HepG2 (cell line): ENCODE data around the gene ACVR1C. TPM values are rescaled to one million over a fixed set of nuclear protein-coding genes. Genes with fewer than 3 reads are reported as not detected.

ENCODE experiments used
- ATAC-seq: fragments of 200-7000 bp; cut with Tn5 transposase; 3 replicates; pipeline ENCODE4 v1.9.1; 2020; ENCODE audit warnings: mild to moderate bottlenecking, moderate library complexity
- BruUV-seq: library from RNA; stranded (reverse); fragments of 400-500 nt; replicated peaks from 2 replicates; lab custom pipeline; 2021; lab: Mats Ljungman, UMichigan
- CTCF ChIA-PET: fragments of 300-600 bp; formaldehyde crosslinking; extraction: SDS; loops from one replicate; lab custom pipeline; 2021; ENCODE audit warnings: low total read pairs, inconsistent platforms, low intra/inter-chr PET ratio; lab: Yijun Ruan, JAX
- POLR2A ChIA-PET: fragments of 350-600 bp; sonication (Branson Sonifier 250); formaldehyde crosslinking; loops from one replicate; lab custom pipeline; 2020; ENCODE audit warnings: antibody characterized with exemption, inconsistent platforms; lab: Yijun Ruan, JAX
- DNase-seq: peaks from one replicate; pipeline ENCODE4 v3.0.0-alpha.2; 2015; ENCODE audit warnings: low spot score
- FAIRE-seq: peaks from 3 replicates; lab custom pipeline; 2011; peaks lifted over from hg19 to GRCh38; lab: Jason Lieb, UNC
- H2AFZ ChIP-seq: one replicate; pipeline ENCODE4 v1.6.1; 2011; ENCODE audit warnings: low read length, inconsistent platforms
- H3K27ac ChIP-seq: fragments of 300-600 bp; 3 replicates; pipeline ENCODE4 v1.8.0; 2011; ENCODE audit warnings: mixed run types, mild to moderate bottlenecking, mixed read lengths, low read length, inconsistent platforms; ENCODE audit not compliant: insufficient read depth; ENCODE audit errors: extremely low read length
- H3K27me3 ChIP-seq, 2 experiments: fragments of 200-600 bp in 1 of 2; 2 replicates in 1 of 2; 3 replicates in 1 of 2; pipeline versions ENCODE4 v1.6.0 to v1.8.0; 2011; ENCODE audit warnings: low read length in 2 of 2, mild to moderate bottlenecking in 2 of 2, moderate library complexity in 2 of 2, inconsistent platforms in 1 of 2; ENCODE audit not compliant: insufficient read depth in 2 of 2, control insufficient read depth in 1 of 2
- H3K36me3 ChIP-seq, 2 experiments: fragments of 200-600 bp in 1 of 2; replicated peaks in 1 of 2; 2 replicates in 1 of 2; 3 replicates in 1 of 2; pipeline versions ENCODE4 v1.5.1 to v1.8.0; 2011; ENCODE audit warnings: low read length in 2 of 2, inconsistent platforms in 1 of 2; ENCODE audit not compliant: insufficient read depth in 2 of 2, control insufficient read depth in 1 of 2
- H3K4me1 ChIP-seq: 2 replicates; pipeline ENCODE4 v1.5.1; 2012; ENCODE audit warnings: low read length, inconsistent platforms; ENCODE audit not compliant: insufficient read depth
- H3K4me2 ChIP-seq: 2 replicates; pipeline ENCODE4 v1.6.0; 2011; ENCODE audit warnings: low read depth, low read length, inconsistent platforms
- H3K4me3 ChIP-seq, 3 experiments: fragments of 200-600 bp in 1 of 3; sonication (generic), shearing (Covaris generic) in 1 of 3; replicated peaks in 1 of 3; 2 replicates each; pipeline ENCODE4 v1.5.1; 2011 to 2016; ENCODE audit warnings: low read length in 3 of 3, inconsistent platforms in 2 of 3, low read depth in 2 of 3, mild to moderate bottlenecking in 2 of 3, control low read depth in 1 of 3, mixed read lengths in 1 of 3; ENCODE audit not compliant: insufficient read depth in 1 of 3
- H3K79me2 ChIP-seq: one replicate; pipeline ENCODE4 v1.6.1; 2011; ENCODE audit warnings: low read length, inconsistent platforms; ENCODE audit not compliant: insufficient read depth
- H3K9ac ChIP-seq: 2 replicates; pipeline ENCODE4 v1.6.0; 2011; ENCODE audit warnings: mild to moderate bottlenecking, low read depth, low read length, inconsistent platforms; ENCODE audit not compliant: insufficient read depth
- H3K9me3 ChIP-seq: 2 replicates; pipeline ENCODE4 v1.5.1; 2012; ENCODE audit warnings: mild to moderate bottlenecking, low read length
- H4K20me1 ChIP-seq: 2 replicates; pipeline ENCODE4 v1.6.0; 2011; ENCODE audit warnings: inconsistent platforms, mild to moderate bottlenecking, low read length, moderate library complexity; ENCODE audit not compliant: insufficient read depth
- CBFB ChIP-seq: sonication (generic); formaldehyde crosslinking; IDR thresholded peaks from 2 replicates; pipeline ENCODE4 v1.4.0; 2020; ENCODE audit warnings: missing genetic modification reagents
- KIAA2018 ChIP-seq: sonication (generic); formaldehyde crosslinking; IDR thresholded peaks from 2 replicates; pipeline ENCODE4 v1.5.0; 2020; ENCODE audit warnings: mild to moderate bottlenecking, missing genetic modification reagents, borderline replicate concordance
- KMT2B ChIP-seq: IDR thresholded peaks from 2 replicates; pipeline ENCODE4 v1.6.1; 2016; ENCODE audit warnings: missing genetic modification reagents, missing compliant biosample characterization
- MAFF ChIP-seq: IDR thresholded peaks from 2 replicates; pipeline ENCODE4 v1.6.1; 2011; ENCODE audit warnings: low read depth, low read length, improper control_type of control experiment
- NR3C1 ChIP-seq: sonication (generic); formaldehyde crosslinking; IDR thresholded peaks from 2 replicates; pipeline ENCODE4 v1.4.0; 2020; ENCODE audit warnings: missing genetic modification reagents
- POLR2AphosphoS5 ChIP-seq: IDR thresholded peaks from 2 replicates; pipeline ENCODE4 v1.6.1; 2012; ENCODE audit warnings: low read depth, low read length
- SKIL ChIP-seq: sonication (generic); formaldehyde crosslinking; IDR thresholded peaks from 2 replicates; pipeline ENCODE4 v1.8.0; 2022; ENCODE audit warnings: missing genetic modification reagents, mild to moderate bottlenecking, moderate library complexity, borderline replicate concordance
- SP1 ChIP-seq, 2 experiments: fragments of 450-650 bp in 1 of 2; sonication (generic) in 1 of 2; formaldehyde crosslinking in 1 of 2; IDR thresholded peaks; 2 replicates each; pipeline versions ENCODE4 v1.4.0 to v1.6.1; 2016 to 2020; ENCODE audit warnings: missing genetic modification reagents in 1 of 2
- STAG1 ChIP-seq: sonication (generic); formaldehyde crosslinking; IDR thresholded peaks from 2 replicates; pipeline ENCODE4 v1.4.0; 2020; ENCODE audit warnings: missing genetic modification reagents
- ZBTB25 ChIP-seq: IDR thresholded peaks from 2 replicates; pipeline ENCODE4 v1.6.1; 2018; ENCODE audit warnings: missing genetic modification reagents
- ZBTB42 ChIP-seq: sonication (generic); formaldehyde crosslinking; IDR thresholded peaks from 2 replicates; pipeline ENCODE4 v1.5.0; 2020; ENCODE audit warnings: mild to moderate bottlenecking, missing genetic modification reagents
- ZNF709 ChIP-seq: sonication (generic); formaldehyde crosslinking; IDR thresholded peaks from 2 replicates; pipeline ENCODE4 v1.5.0; 2020; ENCODE audit warnings: mild to moderate bottlenecking, missing genetic modification reagents
- WGBS: methylation state at CpG from one replicate; pipeline ENCODE4 v1.1.6; 2017; ENCODE audit warnings: low lambda C conversion rate; 5-methylcytosine and 5-hydroxymethylcytosine counted together
- in situ Hi-C: cut with HindIII; loops from 2 replicates; pipeline ENCODE4 v1.10.0; 2017; ENCODE audit warnings: low pct_unique_long_range_greater_than_20kb; ENCODE audit not compliant: extremely low pct_ligation_motif_present
- intact Hi-C: fragments of 100-400 bp; cut with micrococcal nuclease; formaldehyde crosslinking; loops from one replicate; pipeline ENCODE4 v1.10.0; 2022; ENCODE audit not compliant: unreplicated experiment
- polyA plus RNA-seq, 8 experiments: library from polyadenylated mRNA; depleted of rRNA in 3 of 8; stranded (reverse) in 7 of 8; unstranded in 1 of 8; fragments of >200 nt; fragmentation: Illumina TruSeq in 4 of 8; extraction: Trizol in 4 of 8; gene quantifications; 2 replicates each; pipeline versions ENCODE4 v1.2.1 to v1.2.3, GENCODE V29; 2011 to 2016; ENCODE audit warnings: low read depth in 4 of 8, missing spikeins in 1 of 8, mixed read lengths in 1 of 8; ENCODE audit not compliant: insufficient read depth in 1 of 8
- total RNA-seq, 5 experiments: library from RNA; depleted of rRNA; stranded (reverse); fragments of >200 nt; fragmentation: Illumina TruSeq; extraction: Trizol; gene quantifications; 2 replicates each; pipeline ENCODE4 v1.2.3, GENCODE V29; 2016; ENCODE audit warnings: low read depth in 1 of 5

ACVR1C gene
- total and polyA plus RNA-seq, 2 of the 13 experiments (the other 11 are each of a cell fraction or from before 2014, with no cell fraction given), result 0.05 to 1.0 TPM

GRCh38 chr2:157498483-157498882, 130.2 kb downstream of the ACVR1C start:
- H3K9ac ChIP-seq, result no peak overlapping the region
- H2AFZ ChIP-seq, result no peak overlapping the region
- intact Hi-C loops, result loop anchor here (5.0 kb wide), 1 partner anchor 264 kb away; no protein-coding TSS in a partner anchor
- in situ Hi-C loops, result loop anchor here (25.0 kb wide), 1 partner anchor 264 kb away; no protein-coding TSS in a partner anchor
- H3K27ac ChIP-seq, result no peak overlapping the region
- no peaks in the 10 kb centered on the region for H3K9me3 ChIP-seq
- H4K20me1 ChIP-seq, result no peaks in the 10 kb centered on the region
- H3K4me1 ChIP-seq, result no peaks in the 10 kb centered on the region
- no TSS peak for BruUV-seq
- H3K36me3 ChIP-seq, result no peaks in the 10 kb centered on the region
- TF ChIP-seq MAFF, result no peak
- TF ChIP-seq ZBTB42, result no peak
- no peak for TF ChIP-seq KIAA2018 (CRISPR knock-in tag)
- TF ChIP-seq ZBTB25, result no peak
- TF ChIP-seq SP1 (IDR thresholded peaks at IDR 0.05), result no peak
- no peak for TF ChIP-seq SP1 (CRISPR knock-in tag; IDR thresholded peaks at IDR 0.05)
- no peak for TF ChIP-seq CBFB
- TF ChIP-seq NR3C1 (CRISPR knock-in tag), result no peak
- TF ChIP-seq SKIL (CRISPR knock-in tag), result no peak
- no peak for TF ChIP-seq KMT2B (CRISPR knock-in tag)
- TF ChIP-seq ZNF709 (CRISPR knock-in tag), result no peak
- TF ChIP-seq POLR2AphosphoS5, result no peak
- TF ChIP-seq STAG1, result no peak
- no peak overlapping the region for H3K4me3 ChIP-seq
- H3K27me3 ChIP-seq, result no peaks in the 10 kb centered on the region
- 23% methylated on average over 3 of the region's 3 CpGs for WGBS
- ChIA-PET CTCF (interaction anchor here (2.5 kb wide), 1 partner anchor 511 kb away, joined by 14 read pairs; no protein-coding TSS in a partner anchor), POLR2A (no interaction called here)
- ATAC-seq (no peak), DNase-seq (no peak), FAIRE-seq (no peak)
- H3K4me2 ChIP-seq, result no peak overlapping the region
- no peaks in the 10 kb centered on the region for H3K79me2 ChIP-seq
